ENCODE data around the gene HSPA1L. TPM values are rescaled to one million over a fixed set of nuclear protein-coding genes. Genes with fewer than 3 reads are reported as not detected.

Gene HSPA1L
- total and polyA plus RNA-seq, 2 donors (not counting 1 experiment from before 2014, with no cell fraction given), result 0.81 to 2.0 TPM

GRCh38 chr6:31762356-31762755 lies 52.7 kb downstream of the HSPA1L start, which contains the start of gene SAPCD1:
Gene SAPCD1 (plus strand): TSS chr6:31762656. CDS start chr6:31763055, 399 bp downstream.
- Histone ChIP-seq H3K36me3 (replicated peaks in 1 of 2; ENCODE audit: control extremely low read depth in 1 of 2, control insufficient read depth in 1 of 2, extremely low read depth in 1 of 2, insufficient read depth in 2 of 2, low read length in 1 of 2) (peaks cover 0 to 14% of the 10 kb centered on the region in 2 experiments), H3K4me1 (ENCODE audit: control insufficient read depth in 2 of 2, insufficient read depth in 2 of 2, low read length in 2 of 2) (no peaks in the 10 kb centered on the region), H3K9me3 (ENCODE audit: control extremely low read depth in 1 of 3, control insufficient read depth in 2 of 3, insufficient read depth in 1 of 3, low read length in 2 of 3) (no peaks in the 10 kb centered on the region), H2AFZ (ENCODE audit: insufficient read depth, low read depth, low read length, poor library complexity, severe bottlenecking) (no peak within 1 kb of the TSS), H3K4me3 (ENCODE audit: control extremely low read depth in 1 of 5, extremely low read depth in 1 of 5, insufficient read depth in 1 of 5, low read depth in 2 of 5, low read length in 4 of 5) (no peak within 1 kb of the TSS), H3K79me2 (ENCODE audit: control insufficient read depth, insufficient read depth, low read length) (no peaks in the 10 kb centered on the region), H3K27me3 (replicated peaks in 1 of 4; ENCODE audit: control extremely low read depth in 1 of 4, control insufficient read depth in 3 of 4, insufficient read depth in 4 of 4, low read length in 3 of 4) (no peaks in the 10 kb centered on the region), H3K9ac (ENCODE audit: low read length) (no peak within 1 kb of the TSS), H3K27ac (ENCODE audit: low read length in 2 of 2) (no peak within 1 kb of the TSS), H4K20me1 (ENCODE audit: control insufficient read depth, insufficient read depth, low read length, poor library complexity, severe bottlenecking) (no peaks in the 10 kb centered on the region), H3K4me2 (replicated peaks; ENCODE audit: low read depth, low read length, poor library complexity, severe bottlenecking) (no peak within 1 kb of the TSS)
- Mint-ChIP-seq H3K9me3 (ENCODE audit: insufficient read depth) (no peaks in the 10 kb centered on the region), H3K4me3 (no peak within 1 kb of the TSS), H3K27me3 (no peaks in the 10 kb centered on the region), H3K4me1 (no peaks in the 10 kb centered on the region), H3K27ac (no peak within 1 kb of the TSS)
- WGBS (ENCODE audit: insufficient coverage), result 63% methylated on average over 1 of the region's 4 CpGs
- ATAC-seq (ENCODE audit: low read depth) (no peak), DNase-seq (no peak)
- intact Hi-C loops (cut with micrococcal nuclease), result no loop called here
- no peak for TF ChIP-seq CTCF (IDR thresholded peaks at IDR 0.05)
- no peak for TF ChIP-seq EZH2 (IDR thresholded peaks at IDR 0.05; ENCODE audit: borderline replicate concordance, insufficient read depth, low read depth, low read length, poor library complexity, severe bottlenecking)
- CTCF ChIA-PET, result no interaction called here
- POLR2A ChIA-PET, result no interaction called here

- no peak overlapping the region for H3K9ac ChIP-seq (ENCODE audit: low read length)
- H3K4me1 ChIP-seq (ENCODE audit: control insufficient read depth in 2 of 2, insufficient read depth in 2 of 2, low read length in 2 of 2), result no peaks in the 10 kb centered on the region
- H3K4me3 ChIP-seq (ENCODE audit: control extremely low read depth in 1 of 5, extremely low read depth in 1 of 5, insufficient read depth in 1 of 5, low read depth in 2 of 5, low read length in 4 of 5), result no peak overlapping the region
- TF ChIP-seq CTCF (IDR thresholded peaks at IDR 0.05) (no peak), EZH2 (IDR thresholded peaks at IDR 0.05; ENCODE audit: borderline replicate concordance, insufficient read depth, low read depth, low read length, poor library complexity, severe bottlenecking) (no peak)
- intact Hi-C loops (cut with micrococcal nuclease), result no loop called here
- ChIA-PET POLR2A (interaction anchor here (0.6 kb wide), 2 partner anchors 10 to 71 kb away, joined by 3 to 7 read pairs; no protein-coding TSS in a partner anchor), CTCF (no interaction called here)
- H4K20me1 ChIP-seq (ENCODE audit: control insufficient read depth, insufficient read depth, low read length, poor library complexity, severe bottlenecking), result no peaks in the 10 kb centered on the region
- H3K27ac ChIP-seq (ENCODE audit: low read length in 2 of 2), result no peak overlapping the region
- Mint-ChIP-seq H3K27me3 (no peaks in the 10 kb centered on the region), H3K4me3 (no peak overlapping the region), H3K27ac (no peak overlapping the region), H3K9me3 (ENCODE audit: insufficient read depth) (no peaks in the 10 kb centered on the region), H3K4me1 (no peaks in the 10 kb centered on the region)
- H2AFZ ChIP-seq (ENCODE audit: insufficient read depth, low read depth, low read length, poor library complexity, severe bottlenecking), result no peak overlapping the region
- H3K27me3 ChIP-seq (replicated peaks in 1 of 4; ENCODE audit: control extremely low read depth in 1 of 4, control insufficient read depth in 3 of 4, insufficient read depth in 4 of 4, low read length in 3 of 4), result no peaks in the 10 kb centered on the region
- no peaks in the 10 kb centered on the region for H3K9me3 ChIP-seq (ENCODE audit: control extremely low read depth in 1 of 3, control insufficient read depth in 2 of 3, insufficient read depth in 1 of 3, low read length in 2 of 3)
- no peak for DNase-seq
- WGBS (ENCODE audit: insufficient coverage), result 100% methylated on average over 8 of the region's 8 CpGs
- peaks cover 0 to 14% of the 10 kb centered on the region in 2 experiments for H3K36me3 ChIP-seq (replicated peaks in 1 of 2; ENCODE audit: control extremely low read depth in 1 of 2, control insufficient read depth in 1 of 2, extremely low read depth in 1 of 2, insufficient read depth in 2 of 2, low read length in 1 of 2)
- ATAC-seq (ENCODE audit: low read depth), result no peak
- no peaks in the 10 kb centered on the region for H3K79me2 ChIP-seq (ENCODE audit: control insufficient read depth, insufficient read depth, low read length)
- no peak overlapping the region for H3K4me2 ChIP-seq (replicated peaks; ENCODE audit: low read depth, low read length, poor library complexity, severe bottlenecking)
Observed at GRCh38 chr6:31761343-31761742, 53.7 kb downstream of the HSPA1L start.
